ENCODE measurements around the gene CCR8.

DNA sequence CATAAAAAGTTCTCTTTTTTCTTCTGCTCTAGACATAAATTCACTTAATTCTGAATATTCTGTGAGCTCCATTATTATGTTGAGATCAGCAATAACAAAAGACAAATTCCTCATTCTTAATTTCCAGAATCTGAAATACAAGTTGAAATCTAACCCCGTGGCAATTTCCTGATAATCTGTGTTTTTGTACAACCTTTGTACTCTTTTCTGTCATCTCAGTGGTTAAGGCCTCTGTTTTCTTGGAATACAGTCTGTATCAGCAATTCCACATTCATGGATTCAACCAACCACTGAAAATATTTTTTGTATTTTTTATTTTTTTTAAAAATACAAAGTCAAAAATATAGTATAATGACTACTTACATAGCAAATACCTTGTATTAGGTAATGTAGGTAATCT, 8.7 kb downstream of the CCR8 start:
- TF ChIP-seq, protein P1, sequence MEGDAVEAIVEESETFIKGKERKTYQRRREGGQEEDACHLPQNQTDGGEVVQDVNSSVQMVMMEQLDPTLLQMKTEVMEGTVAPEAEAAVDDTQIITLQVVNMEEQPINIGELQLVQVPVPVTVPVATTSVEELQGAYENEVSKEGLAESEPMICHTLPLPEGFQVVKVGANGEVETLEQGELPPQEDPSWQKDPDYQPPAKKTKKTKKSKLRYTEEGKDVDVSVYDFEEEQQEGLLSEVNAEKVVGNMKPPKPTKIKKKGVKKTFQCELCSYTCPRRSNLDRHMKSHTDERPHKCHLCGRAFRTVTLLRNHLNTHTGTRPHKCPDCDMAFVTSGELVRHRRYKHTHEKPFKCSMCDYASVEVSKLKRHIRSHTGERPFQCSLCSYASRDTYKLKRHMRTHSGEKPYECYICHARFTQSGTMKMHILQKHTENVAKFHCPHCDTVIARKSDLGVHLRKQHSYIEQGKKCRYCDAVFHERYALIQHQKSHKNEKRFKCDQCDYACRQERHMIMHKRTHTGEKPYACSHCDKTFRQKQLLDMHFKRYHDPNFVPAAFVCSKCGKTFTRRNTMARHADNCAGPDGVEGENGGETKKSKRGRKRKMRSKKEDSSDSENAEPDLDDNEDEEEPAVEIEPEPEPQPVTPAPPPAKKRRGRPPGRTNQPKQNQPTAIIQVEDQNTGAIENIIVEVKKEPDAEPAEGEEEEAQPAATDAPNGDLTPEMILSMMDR (IDR thresholded peaks at IDR 0.05), result no peak
- no peak for TF ChIP-seq POLR2A (IDR thresholded peaks at IDR 0.05)

Data from esophagus squamous epithelium (tissue), 4 donors.